Smooth muscle cell (in vitro differentiated cells): ENCODE results near the gene PRKCZ. TPM values are rescaled to one million over a fixed set of nuclear protein-coding genes. Genes with fewer than 3 reads are reported as not detected.

Source experiments
- DNase-seq: peaks from one replicate; lab custom pipeline; 2025; ENCODE audit not compliant: unreplicated experiment; lab: John Stamatoyannopoulos, UW
- H2AFZ ChIP-seq: fragments of 200-600 bp; sonication (generic); 2 replicates; pipeline ENCODE4 v1.6.0; 2016; ENCODE audit warnings: antibody characterized with exemption, low read depth, mild to moderate bottlenecking
- H3F3A ChIP-seq: fragments of 200-600 bp; sonication (generic); 2 replicates; pipeline ENCODE4 v1.6.0; 2017; ENCODE audit warnings: antibody characterized with exemption, low read depth
- H3K27ac ChIP-seq: fragments of 200-600 bp; sonication (generic); 2 replicates; pipeline ENCODE4 v1.5.1; 2016; ENCODE audit warnings: low read depth, mild to moderate bottlenecking
- H3K27me3 ChIP-seq: fragments of 200-600 bp; sonication (generic); 2 replicates; pipeline ENCODE4 v1.6.1; 2016; ENCODE audit warnings: low read depth, mild to moderate bottlenecking
- H3K36me3 ChIP-seq: fragments of 200-600 bp; sonication (generic); 2 replicates; pipeline ENCODE4 v1.5.1; 2016; ENCODE audit warnings: low read depth
- H3K4me1 ChIP-seq: fragments of 200-600 bp; sonication (generic); 2 replicates; pipeline ENCODE4 v1.5.1; 2016; ENCODE audit warnings: low read depth
- H3K4me2 ChIP-seq: fragments of 200-600 bp; sonication (generic); 2 replicates; pipeline ENCODE4 v1.6.0; 2016; ENCODE audit warnings: mild to moderate bottlenecking
- H3K4me3 ChIP-seq: fragments of 200-600 bp; sonication (generic); 2 replicates; pipeline ENCODE4 v1.5.1; 2016; ENCODE audit warnings: mild to moderate bottlenecking
- H3K79me2 ChIP-seq: fragments of 200-600 bp; sonication (generic); 2 replicates; pipeline ENCODE4 v1.6.0; 2016; ENCODE audit warnings: low read depth, mild to moderate bottlenecking
- H3K9ac ChIP-seq: fragments of 200-600 bp; sonication (generic); 2 replicates; pipeline ENCODE4 v1.6.0; 2016; ENCODE audit warnings: low read depth
- H3K9me3 ChIP-seq: fragments of 200-600 bp; sonication (generic); replicated peaks from 2 replicates; pipeline ENCODE4 v1.5.1; 2016; ENCODE audit warnings: low read depth
- H4K20me1 ChIP-seq: fragments of 200-600 bp; sonication (generic); 2 replicates; pipeline ENCODE4 v1.6.0; 2016; ENCODE audit warnings: low read depth
- WGBS: methylation state at CpG from one replicate; pipeline ENCODE4 v1.1.7; 2016; ENCODE audit warnings: low lambda C conversion rate; 5-methylcytosine and 5-hydroxymethylcytosine counted together
- polyA plus RNA-seq: library from polyadenylated mRNA; unstranded; fragments of >200 nt; fragmentation: Nextera tagmentation; extraction: Ambion mirVana; gene quantifications from 2 replicates; pipeline ENCODE4 v1.2.1, GENCODE V29; 2016
- total RNA-seq: library from RNA; depleted of rRNA; stranded (reverse); fragments of >200 nt; gene quantifications from 2 replicates; pipeline ENCODE4 v1.2.3, GENCODE V29; 2014
- TF ChIP-seq, protein P1 (sequence below): fragments of 200-600 bp; sonication (generic); IDR thresholded peaks from 2 replicates; pipeline ENCODE4 v1.5.1; 2017; ENCODE audit warnings: borderline replicate concordance, mild to moderate bottlenecking, antibody characterized with exemption; ENCODE audit not compliant: insufficient read depth, poor library complexity, severe bottlenecking

The PRKCZ gene
- total and polyA plus RNA-seq, 2 experiments from 2014 or later: 5.8 to 10.3 TPM

DNA sequence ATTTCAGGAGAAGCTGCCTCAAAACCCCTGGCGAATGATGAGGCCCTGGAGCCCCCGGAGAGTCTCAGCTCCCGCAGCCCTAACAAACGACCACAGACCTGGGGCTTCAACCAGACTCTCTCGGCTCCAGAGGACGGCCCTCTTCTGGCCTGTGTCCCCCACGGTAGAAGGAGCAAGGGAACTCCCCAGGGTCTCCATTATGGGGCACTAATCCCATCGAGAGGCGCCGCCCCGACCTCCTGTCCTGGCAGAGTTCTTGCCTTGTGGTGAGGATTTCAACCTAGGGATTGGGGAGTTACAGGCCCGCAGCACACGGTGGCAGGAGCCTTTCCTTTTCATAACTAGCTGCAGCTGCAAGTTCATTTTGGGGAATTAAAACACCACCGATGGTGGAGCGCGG, 138.1 kb downstream of the PRKCZ start:
- no peaks in the 10 kb centered on the region for H4K20me1 ChIP-seq
- H3F3A ChIP-seq: peaks cover 22% of the 10 kb centered on the region
- no peak overlapping the region for H3K4me3 ChIP-seq
- H3K79me2 ChIP-seq: peaks cover 25% of the 10 kb centered on the region
- H3K9ac ChIP-seq: no peak overlapping the region
- H2AFZ ChIP-seq: no peak overlapping the region
- H3K36me3 ChIP-seq: no peaks in the 10 kb centered on the region
- no peak overlapping the region for H3K27ac ChIP-seq
- no peak for DNase-seq
- TF ChIP-seq, protein P1, sequence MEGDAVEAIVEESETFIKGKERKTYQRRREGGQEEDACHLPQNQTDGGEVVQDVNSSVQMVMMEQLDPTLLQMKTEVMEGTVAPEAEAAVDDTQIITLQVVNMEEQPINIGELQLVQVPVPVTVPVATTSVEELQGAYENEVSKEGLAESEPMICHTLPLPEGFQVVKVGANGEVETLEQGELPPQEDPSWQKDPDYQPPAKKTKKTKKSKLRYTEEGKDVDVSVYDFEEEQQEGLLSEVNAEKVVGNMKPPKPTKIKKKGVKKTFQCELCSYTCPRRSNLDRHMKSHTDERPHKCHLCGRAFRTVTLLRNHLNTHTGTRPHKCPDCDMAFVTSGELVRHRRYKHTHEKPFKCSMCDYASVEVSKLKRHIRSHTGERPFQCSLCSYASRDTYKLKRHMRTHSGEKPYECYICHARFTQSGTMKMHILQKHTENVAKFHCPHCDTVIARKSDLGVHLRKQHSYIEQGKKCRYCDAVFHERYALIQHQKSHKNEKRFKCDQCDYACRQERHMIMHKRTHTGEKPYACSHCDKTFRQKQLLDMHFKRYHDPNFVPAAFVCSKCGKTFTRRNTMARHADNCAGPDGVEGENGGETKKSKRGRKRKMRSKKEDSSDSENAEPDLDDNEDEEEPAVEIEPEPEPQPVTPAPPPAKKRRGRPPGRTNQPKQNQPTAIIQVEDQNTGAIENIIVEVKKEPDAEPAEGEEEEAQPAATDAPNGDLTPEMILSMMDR: no peak
- H3K27me3 ChIP-seq: no peaks in the 10 kb centered on the region
- H3K4me2 ChIP-seq: no peak overlapping the region
- WGBS: 97% methylated on average over 16 of the region's 16 CpGs
- H3K4me1 ChIP-seq: peaks cover 20% of the 10 kb centered on the region
- H3K9me3 ChIP-seq: no peaks in the 10 kb centered on the region

DNA sequence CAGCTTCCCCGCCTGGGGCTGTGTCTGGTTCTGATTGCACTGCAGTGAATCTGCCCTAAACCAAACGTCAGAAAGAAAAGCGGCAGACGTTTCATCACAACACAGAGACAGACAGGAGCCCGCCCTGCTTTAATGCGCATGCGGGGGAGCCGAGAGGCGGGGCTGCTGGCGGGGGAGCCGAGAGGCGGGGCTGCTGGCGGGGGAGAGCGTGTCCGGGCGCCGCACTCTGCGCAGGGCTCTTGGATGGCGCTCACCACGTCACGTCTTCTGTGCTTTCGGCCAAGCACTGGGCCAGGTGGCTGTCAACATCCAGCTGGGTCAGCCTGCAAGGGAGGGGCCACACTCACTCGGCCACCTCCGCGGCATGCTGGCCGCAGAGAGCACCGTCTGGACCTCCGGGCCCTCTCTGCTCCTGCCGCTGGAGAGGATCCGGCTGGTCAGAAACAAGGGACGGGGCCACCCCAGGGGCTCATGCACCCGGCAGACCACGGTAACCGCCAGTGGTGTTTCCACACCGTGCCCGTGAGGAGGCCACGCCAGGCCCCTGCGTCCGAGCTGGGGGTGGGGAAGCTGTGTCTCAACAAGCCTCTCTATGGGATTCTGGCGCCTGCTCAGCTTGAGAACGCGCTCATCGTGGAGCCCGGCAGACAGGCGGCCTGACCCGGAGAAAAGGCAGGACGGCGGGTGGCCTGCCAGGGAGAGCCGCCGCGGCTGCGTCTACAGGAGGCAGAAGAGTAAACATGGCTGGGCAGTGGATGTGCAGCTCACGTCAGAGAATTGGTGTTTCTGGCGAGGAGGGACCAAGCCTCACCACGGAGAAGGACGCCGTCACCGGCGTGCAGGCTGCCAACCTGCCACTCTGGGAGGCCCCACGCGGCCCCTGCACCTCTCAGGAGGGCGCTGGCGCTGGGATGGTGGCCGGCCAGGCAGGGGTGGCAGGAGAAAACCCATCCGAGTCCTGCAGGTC, 139.5 kb downstream of the PRKCZ start:
- Histone ChIP-seq H3K4me1 (peaks cover 26% of the 10 kb centered on the region), H3K27me3 (no peaks in the 10 kb centered on the region), H3K9ac (peak overlapping the region; percentile 67), H3F3A (peaks cover 29% of the 10 kb centered on the region), H3K27ac (peak overlapping the region; percentile 88), H3K36me3 (no peaks in the 10 kb centered on the region), H4K20me1 (no peaks in the 10 kb centered on the region), H3K4me3 (peak overlapping the region; percentile 53), H3K9me3 (no peaks in the 10 kb centered on the region), H2AFZ (no peak overlapping the region), H3K79me2 (peaks cover 30% of the 10 kb centered on the region), H3K4me2 (peak overlapping the region; percentile 88)
- 28% methylated on average over 63 of the region's 65 CpGs for WGBS
- TF ChIP-seq, protein P1: no peak
- peak; percentile 88 for DNase-seq

DNA sequence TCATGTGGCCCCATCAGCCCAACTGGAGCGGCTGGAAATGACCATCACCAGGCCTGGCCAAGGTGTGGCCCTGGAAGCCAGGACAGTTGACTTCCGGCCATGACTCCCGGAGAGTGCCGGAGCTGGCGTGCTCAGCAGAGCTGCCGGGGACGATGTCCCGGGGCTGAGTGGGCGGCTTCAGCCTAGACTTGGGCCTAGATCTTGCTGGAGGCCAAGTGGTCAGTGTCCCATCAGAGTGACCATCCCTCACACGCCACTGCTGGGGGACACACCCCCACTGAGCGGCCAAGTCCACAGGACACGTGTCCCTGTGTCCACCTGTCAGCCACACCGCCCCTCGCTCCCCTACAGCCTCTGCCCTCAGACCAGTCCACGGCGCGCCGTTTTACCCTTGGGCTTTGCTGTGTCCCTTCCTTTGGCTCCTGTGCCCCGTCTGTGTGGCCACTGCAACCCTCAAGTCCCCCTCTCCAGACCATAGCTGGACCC, 140.3 kb downstream of the PRKCZ start:
- peaks cover 30% of the 10 kb centered on the region for H3K4me1 ChIP-seq
- no peaks in the 10 kb centered on the region for H4K20me1 ChIP-seq
- no peaks in the 10 kb centered on the region for H3K36me3 ChIP-seq
- TF ChIP-seq, protein P1: no peak
- no peaks in the 10 kb centered on the region for H3K9me3 ChIP-seq
- WGBS: 78% methylated on average over 18 of the region's 19 CpGs
- peaks cover 29% of the 10 kb centered on the region for H3F3A ChIP-seq
- H3K9ac ChIP-seq: peak overlapping the region; percentile 67
- peaks cover 30% of the 10 kb centered on the region for H3K79me2 ChIP-seq
- peak overlapping the region; percentile 88 for H3K27ac ChIP-seq
- peak overlapping the region; percentile 53 for H3K4me3 ChIP-seq
- no peaks in the 10 kb centered on the region for H3K27me3 ChIP-seq
- peak overlapping the region; percentile 88 for H3K4me2 ChIP-seq
- no peak for DNase-seq
- no peak overlapping the region for H2AFZ ChIP-seq
